HFFc6 (cell line): ENCODE results near the gene CLDN18. TPM values are rescaled to one million over a fixed set of nuclear protein-coding genes. Genes with fewer than 3 reads are reported as not detected.

ENCODE experiments used
- DNase-seq: peaks from one replicate; pipeline ENCODE4 v3.0.0-alpha.2; 2018
- H3K27ac Mint-ChIP-seq: 2 replicates; pipeline ENCODE4 v1.8.0; 2020; ENCODE audit warnings: mild to moderate bottlenecking, mixed read lengths
- H3K27me3 Mint-ChIP-seq: 2 replicates; pipeline ENCODE4 v1.8.0; 2021; ENCODE audit warnings: mild to moderate bottlenecking, moderate library complexity, mixed read lengths; ENCODE audit not compliant: insufficient read depth
- H3K36me3 Mint-ChIP-seq: 2 replicates; pipeline ENCODE4 v1.8.0; 2021; ENCODE audit warnings: low read depth, mixed read lengths
- H3K4me1 Mint-ChIP-seq: 2 replicates; pipeline ENCODE4 v1.8.0; 2020; ENCODE audit warnings: low read depth, mixed read lengths
- H3K4me3 Mint-ChIP-seq: 2 replicates; pipeline ENCODE4 v1.8.0; 2020; ENCODE audit warnings: mild to moderate bottlenecking, moderate library complexity, mixed read lengths
- H3K9me3 Mint-ChIP-seq: 2 replicates; pipeline ENCODE4 v1.8.0; 2020; ENCODE audit warnings: mild to moderate bottlenecking, mixed read lengths
- CTCF ChIP-seq: fragments of 200-600 bp; sonication (generic); IDR thresholded peaks from 2 replicates; pipeline ENCODE4 v1.5.0; 2021; ENCODE audit warnings: antibody characterized with exemption, mild to moderate bottlenecking
- total RNA-seq, 6 experiments: library from RNA; stranded (reverse); fragmentation: NEBNext Ultra II Directional; extraction: Animal tissue kit (Norgen Biotek cat#: 25700); gene quantifications; 2 replicates in 1 of 6; 3 replicates in 5 of 6; pipeline ENCODE4 v1.2.3, GENCODE V29; 2021

CLDN18 gene
- total RNA-seq, 6 experiments from 2014 or later: not detected

- Mint-ChIP-seq H3K4me3 (no peak overlapping the region), H3K27me3 (no peaks in the 10 kb centered on the region)
These were observed 1.8 kb downstream of the CLDN18 start for GRCh38 chr3:138011722-138012121.

GRCh38 chr3:138012526-138012925 is 2.6 kb downstream of the CLDN18 start:
- Mint-ChIP-seq H3K27me3 (no peaks in the 10 kb centered on the region), H3K27ac (no peak overlapping the region)

More at GRCh38 chr3:138011722-138012121, 1.8 kb downstream of the CLDN18 start:
- no peak overlapping the region for H3K27ac Mint-ChIP-seq
- no peaks in the 10 kb centered on the region for H3K9me3 Mint-ChIP-seq
- no peak for TF ChIP-seq CTCF
- peaks cover 10% of the 10 kb centered on the region for H3K4me1 Mint-ChIP-seq
- no peak for DNase-seq
- no peaks in the 10 kb centered on the region for H3K36me3 Mint-ChIP-seq

GRCh38 chr3:138016065-138016464 is 6.1 kb downstream of the CLDN18 start:
- H3K27ac Mint-ChIP-seq: no peak overlapping the region
- no peak for TF ChIP-seq CTCF
- H3K4me1 Mint-ChIP-seq: peaks cover 12% of the 10 kb centered on the region
- H3K36me3 Mint-ChIP-seq: no peaks in the 10 kb centered on the region; the same call in 1 of the 2 replicates
- no peak overlapping the region for H3K4me3 Mint-ChIP-seq
- H3K9me3 Mint-ChIP-seq: no peaks in the 10 kb centered on the region
- H3K27me3 Mint-ChIP-seq: no peaks in the 10 kb centered on the region
- DNase-seq: no peak

More at GRCh38 chr3:138012526-138012925, 2.6 kb downstream of the CLDN18 start:
- Mint-ChIP-seq H3K4me3 (no peak overlapping the region), H3K36me3 (no peaks in the 10 kb centered on the region), H3K9me3 (no peaks in the 10 kb centered on the region), H3K4me1 (peaks cover 17% of the 10 kb centered on the region)
- no peak for TF ChIP-seq CTCF
- DNase-seq: no peak

- Mint-ChIP-seq H3K9me3 (no peaks in the 10 kb centered on the region), H3K27ac (no peak overlapping the region), H3K4me3 (no peak overlapping the region), H3K27me3 (no peaks in the 10 kb centered on the region), H3K36me3 (no peaks in the 10 kb centered on the region; the same call in 1 of the 2 replicates), H3K4me1 (peaks cover 12% of the 10 kb centered on the region)
- DNase-seq: no peak
- TF ChIP-seq CTCF: no peak
These were observed 9.5 kb downstream of the CLDN18 start for GRCh38 chr3:138019281-138020069.

- H3K27me3 Mint-ChIP-seq: no peaks in the 10 kb centered on the region
- H3K36me3 Mint-ChIP-seq: no peaks in the 10 kb centered on the region; the same call in 1 of the 2 replicates
- no peak for TF ChIP-seq CTCF
- DNase-seq: no peak
- no peaks in the 10 kb centered on the region for H3K9me3 Mint-ChIP-seq
- H3K4me3 Mint-ChIP-seq: no peak overlapping the region
- no peaks in the 10 kb centered on the region for H3K4me1 Mint-ChIP-seq
- no peak overlapping the region for H3K27ac Mint-ChIP-seq
These were observed 13.8 kb downstream of the CLDN18 start for GRCh38 chr3:138023754-138024153.
